ENCODE results near the gene KHSRP. TPM values are rescaled to one million over a fixed set of nuclear protein-coding genes. Genes with fewer than 3 reads are reported as not detected.

Gene KHSRP
- total and polyA plus RNA-seq, 10 of the 15 experiments (the other 5 are each of a cell fraction or from before 2014, with no cell fraction given), result 4.8 to 440 (median 82.0) TPM

DNA sequence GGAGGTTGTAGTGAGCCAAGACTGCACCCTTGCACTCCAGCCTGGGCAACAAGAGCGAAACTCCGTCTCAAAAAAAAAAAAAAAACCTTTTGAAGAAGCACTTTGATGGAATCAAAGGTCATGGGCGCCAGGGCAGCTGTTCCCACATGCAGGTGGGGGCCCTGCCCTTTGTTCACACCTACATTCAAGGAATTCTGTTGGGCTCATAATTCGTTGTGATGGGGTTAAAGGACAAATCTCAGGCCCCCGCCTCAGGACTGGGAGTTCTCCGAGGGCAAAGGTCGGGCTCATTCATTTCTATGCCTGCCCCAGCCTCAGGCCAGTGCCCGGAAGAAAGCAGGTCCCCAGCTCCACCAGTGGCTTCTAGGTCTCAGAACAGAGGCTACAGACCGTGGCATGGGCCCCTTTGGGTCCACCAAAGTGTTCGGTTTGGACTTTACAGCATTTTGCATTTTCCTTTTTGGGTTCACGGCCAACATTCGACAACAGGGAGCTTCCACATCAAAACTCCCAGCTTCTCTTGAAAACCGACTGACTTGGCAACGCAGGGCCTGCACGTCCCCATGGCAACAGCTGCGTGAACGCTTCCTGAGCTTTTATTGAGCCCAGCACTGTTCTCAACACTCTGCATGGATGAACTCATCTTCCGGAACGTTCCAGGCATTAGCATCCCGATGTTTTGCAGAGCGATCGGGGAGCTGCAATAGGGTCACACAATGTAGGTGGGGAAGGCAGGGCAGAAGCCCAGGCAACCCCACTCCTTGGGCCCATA is 21.6 kb downstream of the KHSRP start (continued):
- no peak for TF ChIP-seq SREBF2 (IDR thresholded peaks at IDR 0.05; ENCODE audit: low read length)

DNA sequence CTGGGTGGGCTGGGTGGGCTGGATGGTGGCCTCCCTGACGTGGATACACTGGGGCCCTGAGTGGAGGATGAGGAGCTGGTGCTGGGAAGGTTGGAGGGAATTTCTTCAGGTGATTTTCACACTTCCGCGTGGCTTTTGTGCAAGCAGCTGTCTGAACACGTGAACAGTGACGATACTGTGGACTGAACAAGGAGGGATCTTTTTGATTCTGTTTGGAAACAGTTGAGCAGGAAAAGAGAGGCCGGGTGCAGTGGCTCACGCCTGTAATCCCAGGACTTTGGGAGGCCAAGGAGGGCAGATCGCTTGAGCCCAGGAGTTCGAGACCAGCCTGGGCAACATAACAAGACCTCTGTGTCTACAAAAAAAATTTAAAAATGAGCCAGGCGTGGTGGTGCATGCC is 22.6 kb downstream of the KHSRP start:
- BruUV-seq (replicated peaks), result no TSS peak
- no peak for TF ChIP-seq BACH1 (IDR thresholded peaks at IDR 0.05; ENCODE audit: borderline replicate concordance)
- TF ChIP-seq CREB1 (IDR thresholded peaks at IDR 0.05; ENCODE audit: low read depth), result no peak
- TF ChIP-seq SREBF1 (IDR thresholded peaks at IDR 0.05; ENCODE audit: low read length), result no peak
- TF ChIP-seq, protein P1, sequence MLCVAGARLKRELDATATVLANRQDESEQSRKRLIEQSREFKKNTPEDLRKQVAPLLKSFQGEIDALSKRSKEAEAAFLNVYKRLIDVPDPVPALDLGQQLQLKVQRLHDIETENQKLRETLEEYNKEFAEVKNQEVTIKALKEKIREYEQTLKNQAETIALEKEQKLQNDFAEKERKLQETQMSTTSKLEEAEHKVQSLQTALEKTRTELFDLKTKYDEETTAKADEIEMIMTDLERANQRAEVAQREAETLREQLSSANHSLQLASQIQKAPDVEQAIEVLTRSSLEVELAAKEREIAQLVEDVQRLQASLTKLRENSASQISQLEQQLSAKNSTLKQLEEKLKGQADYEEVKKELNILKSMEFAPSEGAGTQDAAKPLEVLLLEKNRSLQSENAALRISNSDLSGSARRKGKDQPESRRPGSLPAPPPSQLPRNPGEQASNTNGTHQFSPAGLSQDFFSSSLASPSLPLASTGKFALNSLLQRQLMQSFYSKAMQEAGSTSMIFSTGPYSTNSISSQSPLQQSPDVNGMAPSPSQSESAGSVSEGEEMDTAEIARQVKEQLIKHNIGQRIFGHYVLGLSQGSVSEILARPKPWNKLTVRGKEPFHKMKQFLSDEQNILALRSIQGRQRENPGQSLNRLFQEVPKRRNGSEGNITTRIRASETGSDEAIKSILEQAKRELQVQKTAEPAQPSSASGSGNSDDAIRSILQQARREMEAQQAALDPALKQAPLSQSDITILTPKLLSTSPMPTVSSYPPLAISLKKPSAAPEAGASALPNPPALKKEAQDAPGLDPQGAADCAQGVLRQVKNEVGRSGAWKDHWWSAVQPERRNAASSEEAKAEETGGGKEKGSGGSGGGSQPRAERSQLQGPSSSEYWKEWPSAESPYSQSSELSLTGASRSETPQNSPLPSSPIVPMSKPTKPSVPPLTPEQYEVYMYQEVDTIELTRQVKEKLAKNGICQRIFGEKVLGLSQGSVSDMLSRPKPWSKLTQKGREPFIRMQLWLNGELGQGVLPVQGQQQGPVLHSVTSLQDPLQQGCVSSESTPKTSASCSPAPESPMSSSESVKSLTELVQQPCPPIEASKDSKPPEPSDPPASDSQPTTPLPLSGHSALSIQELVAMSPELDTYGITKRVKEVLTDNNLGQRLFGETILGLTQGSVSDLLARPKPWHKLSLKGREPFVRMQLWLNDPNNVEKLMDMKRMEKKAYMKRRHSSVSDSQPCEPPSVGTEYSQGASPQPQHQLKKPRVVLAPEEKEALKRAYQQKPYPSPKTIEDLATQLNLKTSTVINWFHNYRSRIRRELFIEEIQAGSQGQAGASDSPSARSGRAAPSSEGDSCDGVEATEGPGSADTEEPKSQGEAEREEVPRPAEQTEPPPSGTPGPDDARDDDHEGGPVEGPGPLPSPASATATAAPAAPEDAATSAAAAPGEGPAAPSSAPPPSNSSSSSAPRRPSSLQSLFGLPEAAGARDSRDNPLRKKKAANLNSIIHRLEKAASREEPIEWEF (IDR thresholded peaks at IDR 0.05; ENCODE audit: insufficient replicate concordance, low read depth, low read length), result no peak
- TF ChIP-seq RUNX3 (IDR thresholded peaks at IDR 0.05; ENCODE audit: low read length), result no peak
- TF ChIP-seq POLR2A (IDR thresholded peaks at IDR 0.05; ENCODE audit: low read depth, low read length), result no peak
- no peak for TF ChIP-seq E2F8 (IDR thresholded peaks at IDR 0.05; ENCODE audit: low read depth, partially characterized antibody)
- TF ChIP-seq MEF2A (IDR thresholded peaks at IDR 0.05; ENCODE audit: insufficient read depth, low read depth, low read length), result no peak
- TF ChIP-seq, protein P2, sequence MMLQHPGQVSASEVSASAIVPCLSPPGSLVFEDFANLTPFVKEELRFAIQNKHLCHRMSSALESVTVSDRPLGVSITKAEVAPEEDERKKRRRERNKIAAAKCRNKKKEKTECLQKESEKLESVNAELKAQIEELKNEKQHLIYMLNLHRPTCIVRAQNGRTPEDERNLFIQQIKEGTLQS (IDR thresholded peaks at IDR 0.05; ENCODE audit: borderline replicate concordance, extremely low read depth, low read depth, low read length), result no peak
- no peak for TF ChIP-seq EGR1 (IDR thresholded peaks at IDR 0.05; ENCODE audit: borderline replicate concordance in 1 of 2, low read depth in 2 of 2, low read length in 2 of 2)
- no peak for TF ChIP-seq POLR2AphosphoS5 (IDR thresholded peaks at IDR 0.05; ENCODE audit: low read length)
- TF ChIP-seq NFYB (IDR thresholded peaks at IDR 0.05; ENCODE audit: insufficient read depth, low read depth, low read length), result no peak
- TF ChIP-seq CHD1 (IDR thresholded peaks at IDR 0.05; ENCODE audit: low read depth, low read length), result no peak
- no peak for TF ChIP-seq JUNB (IDR thresholded peaks at IDR 0.05)
- no peak for TF ChIP-seq MXI1 (IDR thresholded peaks at IDR 0.05; ENCODE audit: low read depth, low read length)
- CTCF ChIA-PET, result no interaction called here

More for the DNA sequence above, 22.6 kb downstream of the KHSRP start:
- ATAC-seq (no peak), DNase-seq (ENCODE audit: low read depth, low spot score) (no peak), FAIRE-seq (no peak)
- no peaks in the 10 kb centered on the region for H3K9me3 ChIP-seq (replicated peaks; ENCODE audit: control insufficient read depth, insufficient read depth, low read length)
- ChIA-PET POLR2A (no interaction called here), RAD21 (ENCODE audit: unreplicated experiment) (no interaction called here), SMC1A (ENCODE audit: uncharacterized antibody, unreplicated experiment) (no interaction called here)
- no peak overlapping the region for H3K27ac ChIP-seq (ENCODE audit: control insufficient read depth, insufficient read depth)
- H3K9ac ChIP-seq (ENCODE audit: control insufficient read depth, insufficient read depth, low read length), result no peak overlapping the region
- H3K4me1 ChIP-seq (ENCODE audit: control insufficient read depth, insufficient read depth, low read length), result no peaks in the 10 kb centered on the region
- in situ Hi-C loops (cut with MboI) (no loop called here), intact Hi-C loops (cut with micrococcal nuclease; ENCODE audit: unreplicated experiment) (no loop called here)
- no peak overlapping the region for H3K4me3 ChIP-seq
- H3K4me2 ChIP-seq (ENCODE audit: control insufficient read depth, insufficient read depth), result no peak overlapping the region
- H4K20me1 ChIP-seq (ENCODE audit: control insufficient read depth, insufficient read depth), result no peaks in the 10 kb centered on the region
- no peaks in the 10 kb centered on the region for H3K36me3 ChIP-seq (ENCODE audit: control insufficient read depth in 2 of 2, insufficient read depth in 2 of 2, low read length in 1 of 2)
- H2AFZ ChIP-seq (ENCODE audit: control insufficient read depth, low read depth, low read length), result no peak overlapping the region
- 37% methylated on average over 10 of the region's 10 CpGs for WGBS (ENCODE audit: insufficient coverage, insufficient replicate concordance, low lambda C conversion rate, missing lambda C conversion rate)
- no peaks in the 10 kb centered on the region for H3K79me2 ChIP-seq (ENCODE audit: control insufficient read depth, insufficient read depth, low read length)
- no peaks in the 10 kb centered on the region for H3K27me3 ChIP-seq (replicated peaks in 1 of 2; ENCODE audit: control insufficient read depth in 2 of 2, insufficient read depth in 2 of 2, low read length in 1 of 2)

All from GM12878 (cell line).